HepG2 (cell line): ENCODE results near the gene AKR1C3. TPM values are rescaled to one million over a fixed set of nuclear protein-coding genes. Genes with fewer than 3 reads are reported as not detected.

Experiments used
- BCL6 ChIP-seq: IDR thresholded peaks from 2 replicates; pipeline ENCODE4 v1.6.1; 2016; ENCODE audit warnings: missing genetic modification reagents, missing compliant biosample characterization
- CC2D1A ChIP-seq: sonication (generic); formaldehyde crosslinking; IDR thresholded peaks from 2 replicates; pipeline ENCODE4 v1.8.1; 2023; ENCODE audit warnings: mild to moderate bottlenecking, missing genetic modification reagents
- DMAP1 ChIP-seq: IDR thresholded peaks from 2 replicates; pipeline ENCODE4 v1.6.1; 2016
- DMTF1 ChIP-seq: sonication (generic); formaldehyde crosslinking; IDR thresholded peaks from 2 replicates; pipeline ENCODE4 v1.4.0; 2020; ENCODE audit warnings: mild to moderate bottlenecking, missing genetic modification reagents
- FLYWCH1 ChIP-seq: sonication (generic); formaldehyde crosslinking; IDR thresholded peaks from 2 replicates; pipeline ENCODE4 v1.8.1; 2023; ENCODE audit warnings: mild to moderate bottlenecking, missing genetic modification reagents
- ISL2 ChIP-seq: sonication (generic); formaldehyde crosslinking; IDR thresholded peaks from 2 replicates; pipeline ENCODE4 v1.5.0; 2020; ENCODE audit warnings: missing genetic modification reagents
- KLF9 ChIP-seq: IDR thresholded peaks from 2 replicates; pipeline ENCODE4 v1.6.1; 2016; ENCODE audit warnings: low read depth
- MIXL1 ChIP-seq: IDR thresholded peaks from 2 replicates; pipeline ENCODE4 v1.6.1; 2016
- MXD1 ChIP-seq: sonication (generic); formaldehyde crosslinking; IDR thresholded peaks from 2 replicates; pipeline ENCODE4 v1.4.0; 2020; ENCODE audit warnings: mild to moderate bottlenecking, missing genetic modification reagents
- RERE ChIP-seq: IDR thresholded peaks from 2 replicates; pipeline ENCODE4 v1.6.1; 2016; ENCODE audit warnings: low read depth, missing genetic modification reagents, missing compliant biosample characterization
- SP5 ChIP-seq: IDR thresholded peaks from 2 replicates; pipeline ENCODE4 v1.6.1; 2016; ENCODE audit warnings: low read depth, borderline replicate concordance
- ZBTB25 ChIP-seq: IDR thresholded peaks from 2 replicates; pipeline ENCODE4 v1.6.1; 2018; ENCODE audit warnings: missing genetic modification reagents
- ZBTB42 ChIP-seq: sonication (generic); formaldehyde crosslinking; IDR thresholded peaks from 2 replicates; pipeline ENCODE4 v1.5.0; 2020; ENCODE audit warnings: mild to moderate bottlenecking, missing genetic modification reagents
- ZFP36L2 ChIP-seq: sonication (generic); formaldehyde crosslinking; IDR thresholded peaks from 2 replicates; pipeline ENCODE4 v1.4.0; 2020; ENCODE audit warnings: missing genetic modification reagents
- ZNF207 ChIP-seq: fragments of 450-650 bp; IDR thresholded peaks from 2 replicates; pipeline ENCODE4 v1.6.1; 2016; ENCODE audit warnings: antibody characterized with exemption, borderline replicate concordance
- ZNF382 ChIP-seq: sonication (generic); formaldehyde crosslinking; IDR thresholded peaks from 2 replicates; pipeline ENCODE4 v1.5.0; 2020; ENCODE audit warnings: missing genetic modification reagents, mild to moderate bottlenecking, borderline replicate concordance
- ZNF44 ChIP-seq: sonication (generic); formaldehyde crosslinking; IDR thresholded peaks from 2 replicates; pipeline ENCODE4 v1.5.1; 2020; ENCODE audit warnings: mild to moderate bottlenecking, missing genetic modification reagents
- ZNF512 ChIP-seq: sonication (generic); formaldehyde crosslinking; IDR thresholded peaks from 2 replicates; pipeline ENCODE4 v1.4.0; 2020; ENCODE audit warnings: mild to moderate bottlenecking, missing genetic modification reagents
- ZNF746 ChIP-seq: sonication (generic); formaldehyde crosslinking; IDR thresholded peaks from 2 replicates; pipeline ENCODE4 v1.8.0; 2022; ENCODE audit warnings: mild to moderate bottlenecking, missing genetic modification reagents
- polyA plus RNA-seq, 8 experiments: library from polyadenylated mRNA; depleted of rRNA in 3 of 8; stranded (reverse) in 7 of 8; unstranded in 1 of 8; fragments of >200 nt; fragmentation: Illumina TruSeq in 4 of 8; extraction: Trizol in 4 of 8; gene quantifications; 2 replicates each; pipeline versions ENCODE4 v1.2.1 to v1.2.3, GENCODE V29; 2011 to 2016; ENCODE audit warnings: low read depth in 4 of 8, missing spikeins in 1 of 8, mixed read lengths in 1 of 8; ENCODE audit not compliant: insufficient read depth in 1 of 8
- total RNA-seq, 5 experiments: library from RNA; depleted of rRNA; stranded (reverse); fragments of >200 nt; fragmentation: Illumina TruSeq; extraction: Trizol; gene quantifications; 2 replicates each; pipeline ENCODE4 v1.2.3, GENCODE V29; 2016; ENCODE audit warnings: low read depth in 1 of 5

Gene AKR1C3
- total and polyA plus RNA-seq, 2 of the 13 experiments (the other 11 are each of a cell fraction or from before 2014, with no cell fraction given), result 368 to 532 TPM

- TF ChIP-seq DMTF1 (CRISPR knock-in tag) (no peak), KLF9 (no peak), ZNF746 (CRISPR knock-in tag) (peak; percentile 73; the same call in 1 of the 2 replicates), FLYWCH1 (no peak), BCL6 (CRISPR knock-in tag) (peak; percentile 69), ZBTB25 (CRISPR knock-in tag) (peak; percentile 36; the same call in 1 of the 2 replicates), SP5 (peak; percentile 14; the same call in 1 of the 2 replicates), ZNF207 (no peak), ZBTB42 (CRISPR knock-in tag) (no peak), ISL2 (CRISPR knock-in tag) (peak; percentile 71), ZNF512 (CRISPR knock-in tag) (no peak), MIXL1 (CRISPR knock-in tag) (peak; percentile 87), RERE (CRISPR knock-in tag) (no peak), ZNF382 (CRISPR knock-in tag) (no peak), ZNF44 (CRISPR knock-in tag) (0 out of 2 replicates have a peak, but pooled peaks have one; percentile 35), ZFP36L2 (CRISPR knock-in tag) (no peak), CC2D1A (CRISPR knock-in tag) (no peak), MXD1 (no peak), DMAP1 (peak; percentile 62; the same call in 1 of the 2 replicates)
Observed at GRCh38 chr10:5071411-5072198, 22.6 kb upstream of the AKR1C3 start (continued).
